Vagina (tissue), 2 donors: Measurements from ENCODE around the gene DCTN2. TPM values are rescaled to one million over a fixed set of nuclear protein-coding genes. Genes with fewer than 3 reads are reported as not detected.
"Not testable (repeated sequence)": the region's sequence is repeated elsewhere in the genome, so short reads cannot be mapped to it uniquely, and the experiment has no call there.

ENCODE experiments used
- DNase-seq, 2 donors: peaks; one replicate each; pipeline ENCODE4 v3.0.0-alpha.2; 2017; ENCODE audit errors: extremely low spot score in 2 of 2
- H3K27ac ChIP-seq: fragments of 200-600 bp; sonication (generic); one replicate; pipeline ENCODE4 v1.5.1; 2019
- H3K27me3 ChIP-seq: fragments of 200-600 bp; sonication (generic); one replicate; pipeline ENCODE4 v1.5.1; 2019
- H3K36me3 ChIP-seq, 2 donors: fragments of 200-600 bp; sonication (generic); one replicate each; pipeline ENCODE4 v1.5.1; 2017 to 2019
- H3K4me1 ChIP-seq: fragments of 200-600 bp; sonication (generic); one replicate; pipeline ENCODE4 v1.5.1; 2019
- H3K4me3 ChIP-seq, 2 donors: fragments of 200-600 bp; sonication (generic); 1 replicate in 1 of 2; 2 replicates in 1 of 2; pipeline ENCODE4 v1.5.1; 2016 to 2019
- H3K9me3 ChIP-seq: fragments of 200-600 bp; sonication (generic); one replicate; pipeline ENCODE4 v1.5.1; 2019
- POLR2A ChIP-seq, 2 donors: fragments of 450-650 bp; IDR thresholded peaks; one replicate each; pipeline ENCODE4 v1.6.1; 2017; ENCODE audit warnings: antibody characterized with exemption in 2 of 2, mild to moderate bottlenecking in 2 of 2, moderate library complexity in 2 of 2
- POLR2AphosphoS5 ChIP-seq, 2 donors: sonication (generic); formaldehyde crosslinking; IDR thresholded peaks; one replicate each; pipeline ENCODE4 v1.9.0; 2017; ENCODE audit warnings: antibody characterized with exemption in 2 of 2, mild to moderate bottlenecking in 2 of 2, low read depth in 1 of 2; ENCODE audit not compliant: insufficient read depth in 1 of 2
- intact Hi-C: fragments of 100-400 bp; cut with DNase I; formaldehyde crosslinking; loops from one replicate; pipeline ENCODE4 v1.15.1; 2023
- total RNA-seq: library from RNA; depleted of rRNA; stranded (reverse); fragments of >200 nt; gene quantifications from one replicate; pipeline ENCODE4 v1.2.3, GENCODE V29; 2016
- TF ChIP-seq, protein P1 (sequence below), 3 experiments: fragments of 450-650 bp in 2 of 3; fragments of 200-600 bp in 1 of 3; sonication (generic) in 1 of 3; IDR thresholded peaks; one replicate each; pipeline ENCODE4 v1.5.1; 2017 to 2019; ENCODE audit warnings: antibody characterized with exemption in 3 of 3, mild to moderate bottlenecking in 2 of 3, moderate library complexity in 2 of 3

The DCTN2 gene
- total RNA-seq, 1 donor from 2014 or later: 131 TPM

DNA sequence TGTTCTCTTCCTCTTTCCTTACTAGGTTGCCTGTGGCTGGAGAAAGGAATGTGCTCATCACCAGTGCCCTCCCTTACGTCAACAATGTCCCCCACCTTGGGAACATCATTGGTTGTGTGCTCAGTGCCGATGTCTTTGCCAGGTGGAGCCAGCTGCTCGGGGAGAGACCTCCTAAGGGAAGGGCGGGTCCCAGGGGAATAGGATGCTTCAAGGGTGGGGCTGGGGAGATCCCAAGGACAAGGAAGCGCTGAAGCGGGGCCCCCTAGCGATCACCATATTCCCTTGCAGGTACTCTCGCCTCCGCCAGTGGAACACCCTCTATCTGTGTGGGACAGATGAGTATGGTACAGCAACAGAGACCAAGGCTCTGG is 48.9 kb downstream of the DCTN2 start:
- DNase-seq: no peak
- Histone ChIP-seq H3K4me1 (no peaks in the 10 kb centered on the region), H3K4me3 (no peak overlapping the region), H3K27ac (no peak overlapping the region), H3K36me3 (peaks cover 0 to 67% of the 10 kb centered on the region in 2 donors), H3K27me3 (no peaks in the 10 kb centered on the region), H3K9me3 (no peaks in the 10 kb centered on the region)
- intact Hi-C loops: no loop called here
- TF ChIP-seq POLR2A (IDR thresholded peaks at IDR 0.05) (no peak), POLR2AphosphoS5 (IDR thresholded peaks at IDR 0.05; ENCODE audit: insufficient read depth in 1 of 2, low read depth in 1 of 2) (no peak)
- TF ChIP-seq, protein P1, sequence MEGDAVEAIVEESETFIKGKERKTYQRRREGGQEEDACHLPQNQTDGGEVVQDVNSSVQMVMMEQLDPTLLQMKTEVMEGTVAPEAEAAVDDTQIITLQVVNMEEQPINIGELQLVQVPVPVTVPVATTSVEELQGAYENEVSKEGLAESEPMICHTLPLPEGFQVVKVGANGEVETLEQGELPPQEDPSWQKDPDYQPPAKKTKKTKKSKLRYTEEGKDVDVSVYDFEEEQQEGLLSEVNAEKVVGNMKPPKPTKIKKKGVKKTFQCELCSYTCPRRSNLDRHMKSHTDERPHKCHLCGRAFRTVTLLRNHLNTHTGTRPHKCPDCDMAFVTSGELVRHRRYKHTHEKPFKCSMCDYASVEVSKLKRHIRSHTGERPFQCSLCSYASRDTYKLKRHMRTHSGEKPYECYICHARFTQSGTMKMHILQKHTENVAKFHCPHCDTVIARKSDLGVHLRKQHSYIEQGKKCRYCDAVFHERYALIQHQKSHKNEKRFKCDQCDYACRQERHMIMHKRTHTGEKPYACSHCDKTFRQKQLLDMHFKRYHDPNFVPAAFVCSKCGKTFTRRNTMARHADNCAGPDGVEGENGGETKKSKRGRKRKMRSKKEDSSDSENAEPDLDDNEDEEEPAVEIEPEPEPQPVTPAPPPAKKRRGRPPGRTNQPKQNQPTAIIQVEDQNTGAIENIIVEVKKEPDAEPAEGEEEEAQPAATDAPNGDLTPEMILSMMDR (IDR thresholded peaks at IDR 0.05): no peak

- peaks cover 0 to 63% of the 10 kb centered on the region in 2 donors for H3K36me3 ChIP-seq
- intact Hi-C loops: no loop called here
These were observed 49.5 kb downstream of the DCTN2 start for GRCh38 chr12:57497223-57498131.

DNA sequence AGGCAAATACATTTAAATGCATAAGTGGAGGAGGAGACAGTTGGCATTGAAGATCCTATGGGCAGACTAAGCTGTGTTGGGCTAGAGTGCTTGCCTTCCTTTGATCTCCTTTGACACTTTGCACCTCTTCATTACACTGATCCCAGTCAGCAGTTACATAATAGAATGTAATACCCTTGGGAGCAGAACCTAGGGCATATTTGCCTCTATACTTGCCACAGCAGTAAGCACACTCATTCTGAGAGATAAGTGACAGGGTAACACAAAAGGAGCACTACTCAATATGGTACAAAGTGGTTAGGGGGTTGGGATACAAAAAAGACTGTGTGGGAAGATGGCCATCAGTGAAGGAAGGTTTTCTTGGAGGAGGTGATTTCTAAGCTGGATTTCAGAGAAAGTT is 50.2 kb downstream of the DCTN2 start:
- intact Hi-C loops: no loop called here
- Histone ChIP-seq H3K27ac (no peak overlapping the region), H3K9me3 (no peaks in the 10 kb centered on the region), H3K4me3 (no peak overlapping the region), H3K36me3 (peaks cover 0 to 59% of the 10 kb centered on the region in 2 donors), H3K4me1 (no peaks in the 10 kb centered on the region), H3K27me3 (no peaks in the 10 kb centered on the region)
- DNase-seq: no peak
- TF ChIP-seq, protein P1 (IDR thresholded peaks at IDR 0.05): no peak
- no peak for TF ChIP-seq POLR2A (IDR thresholded peaks at IDR 0.05)
- no peak for TF ChIP-seq POLR2AphosphoS5 (IDR thresholded peaks at IDR 0.05; ENCODE audit: insufficient read depth in 1 of 2, low read depth in 1 of 2)

More at GRCh38 chr12:57497223-57498131, 49.5 kb downstream of the DCTN2 start:
- Histone ChIP-seq H3K4me1 (no peaks in the 10 kb centered on the region), H3K9me3 (no peaks in the 10 kb centered on the region), H3K27me3 (no peaks in the 10 kb centered on the region), H3K27ac (no peak overlapping the region), H3K4me3 (no peak overlapping the region)
- DNase-seq: no peak
- TF ChIP-seq, protein P1 (IDR thresholded peaks at IDR 0.05): no peak
- no peak for TF ChIP-seq POLR2AphosphoS5 (IDR thresholded peaks at IDR 0.05; ENCODE audit: insufficient read depth in 1 of 2, low read depth in 1 of 2)
- no peak for TF ChIP-seq POLR2A (IDR thresholded peaks at IDR 0.05)

- H3K4me3 ChIP-seq, DNase-seq, intact Hi-C loops, H3K9me3 ChIP-seq, H3K27ac ChIP-seq, H3K27me3 ChIP-seq, H3K4me1 ChIP-seq: not testable (repeated sequence)
- H3K36me3 ChIP-seq: peaks cover 0 to 61% of the 10 kb centered on the region in 2 donors
These were observed 51.8 kb downstream of the DCTN2 start for GRCh38 chr12:57495051-57495701.

- Histone ChIP-seq H3K27ac (no peak overlapping the region), H3K9me3 (no peaks in the 10 kb centered on the region), H3K4me1 (peaks cover 18% of the 10 kb centered on the region), H3K36me3 (peaks cover 0 to 42% of the 10 kb centered on the region in 2 donors), H3K4me3 (no peak overlapping the region), H3K27me3 (no peaks in the 10 kb centered on the region)
- no peak for TF ChIP-seq POLR2A (IDR thresholded peaks at IDR 0.05)
- no peak for TF ChIP-seq POLR2AphosphoS5 (IDR thresholded peaks at IDR 0.05; ENCODE audit: insufficient read depth in 1 of 2, low read depth in 1 of 2)
- TF ChIP-seq, protein P1 (IDR thresholded peaks at IDR 0.05): no peak
- intact Hi-C loops: no loop called here
- DNase-seq: no peak
These were observed 55.4 kb downstream of the DCTN2 start for GRCh38 chr12:57491393-57492280.
